Thoracic aorta (tissue), 2 donors: Measurements from ENCODE around the gene KNSTRN. TPM values are rescaled to one million over a fixed set of nuclear protein-coding genes. Genes with fewer than 3 reads are reported as not detected.

Experiments
- ATAC-seq: fragments of 150-250 bp; one replicate; pipeline ENCODE4 v1.8.0; 2017; ENCODE audit warnings: low read depth; ENCODE audit not compliant: insufficient number of reproducible peaks, low FRiP score
- DNase-seq: peaks from one replicate; pipeline ENCODE4 v3.0.0-alpha.2; 2020; ENCODE audit warnings: low spot score
- H3K27ac ChIP-seq, 2 donors: fragments of 200-600 bp; sonication (generic); 1 replicate in 1 of 2; 2 replicates in 1 of 2; pipeline ENCODE4 v1.5.1; 2016; ENCODE audit warnings: mild to moderate bottlenecking in 2 of 2, moderate library complexity in 2 of 2
- H3K27me3 ChIP-seq: fragments of 200-600 bp; sonication (generic); replicated peaks from 2 replicates; pipeline ENCODE4 v1.6.0; 2016; ENCODE audit warnings: mild to moderate bottlenecking; ENCODE audit not compliant: insufficient read depth
- H3K36me3 ChIP-seq: fragments of 200-600 bp; sonication (generic); one replicate; pipeline ENCODE4 v1.5.1; 2016
- H3K4me1 ChIP-seq, 2 donors: fragments of 200-600 bp; sonication (generic); 1 replicate in 1 of 2; 2 replicates in 1 of 2; pipeline versions ENCODE4 v1.5.1 to v1.6.0; 2016; ENCODE audit warnings: low read depth in 2 of 2, mild to moderate bottlenecking in 1 of 2; ENCODE audit not compliant: control insufficient read depth in 1 of 2
- H3K4me3 ChIP-seq: fragments of 200-600 bp; sonication (generic); 2 replicates; pipeline ENCODE4 v1.5.1; 2016; ENCODE audit warnings: mild to moderate bottlenecking
- H3K9me3 ChIP-seq: fragments of 200-600 bp; sonication (generic); 2 replicates; pipeline ENCODE4 v1.5.1; 2016
- total RNA-seq, 2 donors: library from RNA; depleted of rRNA; stranded (reverse); fragments of >200 nt; gene quantifications; one replicate each; pipeline versions ENCODE4 v1.1.0 to v1.2.3, GENCODE V29; 2016
- TF ChIP-seq, protein P1 (sequence below): fragments of 200-600 bp; sonication (generic); IDR thresholded peaks from one replicate; pipeline ENCODE4 v1.5.1; 2019; ENCODE audit warnings: antibody characterized with exemption

KNSTRN gene
- total RNA-seq, 2 donors from 2014 or later = 4.5 to 5.8 TPM

DNA sequence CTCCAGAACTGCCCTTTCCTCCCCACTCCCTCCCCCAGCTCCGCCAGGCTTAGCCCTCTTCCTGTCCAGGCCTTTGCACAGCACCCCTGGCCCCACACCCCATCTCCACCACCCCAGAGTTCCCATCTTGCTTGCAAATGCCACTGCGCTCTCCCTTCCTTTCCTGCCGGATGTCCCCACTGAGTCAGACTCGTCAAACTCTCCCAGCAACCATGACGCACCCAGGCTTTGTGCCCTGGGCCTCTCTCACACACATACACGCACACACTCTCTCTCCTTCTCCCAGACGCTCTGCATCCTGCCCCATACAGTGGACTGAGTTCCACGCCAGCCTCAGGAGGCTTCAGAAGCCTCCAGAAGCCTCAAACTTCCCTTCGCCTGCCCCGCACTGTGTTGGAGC, 39.0 kb upstream of the KNSTRN start:
- H3K4me1 ChIP-seq = peaks cover 47 to 64% of the 10 kb centered on the region in 2 donors
- DNase-seq (peak; percentile 53), ATAC-seq (peak; percentile 16)

DNA sequence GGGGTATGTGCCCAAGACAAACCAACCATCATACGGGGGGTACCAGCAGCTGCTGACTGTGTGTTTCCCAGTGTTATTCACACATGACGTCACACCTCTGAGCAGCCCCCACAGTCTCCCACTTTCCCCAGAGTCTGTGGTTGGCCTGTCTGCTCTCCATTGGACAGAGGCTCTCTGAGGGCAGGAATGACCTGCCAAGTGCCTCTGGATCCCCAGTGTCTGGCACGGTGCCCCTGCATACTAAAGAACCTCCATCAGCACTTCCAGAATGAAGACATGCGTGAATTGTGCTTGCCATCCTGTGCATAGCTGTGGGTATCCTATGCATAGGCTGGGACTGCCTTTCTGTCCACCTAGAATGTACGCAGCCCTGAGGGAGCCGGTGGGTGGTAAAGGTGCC, 38.3 kb upstream of the KNSTRN start:
- TF ChIP-seq, protein P1, sequence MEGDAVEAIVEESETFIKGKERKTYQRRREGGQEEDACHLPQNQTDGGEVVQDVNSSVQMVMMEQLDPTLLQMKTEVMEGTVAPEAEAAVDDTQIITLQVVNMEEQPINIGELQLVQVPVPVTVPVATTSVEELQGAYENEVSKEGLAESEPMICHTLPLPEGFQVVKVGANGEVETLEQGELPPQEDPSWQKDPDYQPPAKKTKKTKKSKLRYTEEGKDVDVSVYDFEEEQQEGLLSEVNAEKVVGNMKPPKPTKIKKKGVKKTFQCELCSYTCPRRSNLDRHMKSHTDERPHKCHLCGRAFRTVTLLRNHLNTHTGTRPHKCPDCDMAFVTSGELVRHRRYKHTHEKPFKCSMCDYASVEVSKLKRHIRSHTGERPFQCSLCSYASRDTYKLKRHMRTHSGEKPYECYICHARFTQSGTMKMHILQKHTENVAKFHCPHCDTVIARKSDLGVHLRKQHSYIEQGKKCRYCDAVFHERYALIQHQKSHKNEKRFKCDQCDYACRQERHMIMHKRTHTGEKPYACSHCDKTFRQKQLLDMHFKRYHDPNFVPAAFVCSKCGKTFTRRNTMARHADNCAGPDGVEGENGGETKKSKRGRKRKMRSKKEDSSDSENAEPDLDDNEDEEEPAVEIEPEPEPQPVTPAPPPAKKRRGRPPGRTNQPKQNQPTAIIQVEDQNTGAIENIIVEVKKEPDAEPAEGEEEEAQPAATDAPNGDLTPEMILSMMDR = no peak
- Histone ChIP-seq H3K36me3 (no peaks in the 10 kb centered on the region), H3K4me1 (peaks cover 40 to 57% of the 10 kb centered on the region in 2 donors), H3K9me3 (no peaks in the 10 kb centered on the region), H3K27me3 (no peaks in the 10 kb centered on the region), H3K4me3 (no peak overlapping the region), H3K27ac (peak overlapping the region; percentile 93 to 99)
- no peak for ATAC-seq
- DNase-seq = no peak

More for the DNA sequence above, 39.0 kb upstream of the KNSTRN start:
- H3K4me3 ChIP-seq = no peak overlapping the region
- peak overlapping the region; percentile 93 to 99 for H3K27ac ChIP-seq
- no peaks in the 10 kb centered on the region for H3K9me3 ChIP-seq
- no peaks in the 10 kb centered on the region for H3K27me3 ChIP-seq
- H3K36me3 ChIP-seq = no peaks in the 10 kb centered on the region
- TF ChIP-seq, protein P1 = no peak

DNA sequence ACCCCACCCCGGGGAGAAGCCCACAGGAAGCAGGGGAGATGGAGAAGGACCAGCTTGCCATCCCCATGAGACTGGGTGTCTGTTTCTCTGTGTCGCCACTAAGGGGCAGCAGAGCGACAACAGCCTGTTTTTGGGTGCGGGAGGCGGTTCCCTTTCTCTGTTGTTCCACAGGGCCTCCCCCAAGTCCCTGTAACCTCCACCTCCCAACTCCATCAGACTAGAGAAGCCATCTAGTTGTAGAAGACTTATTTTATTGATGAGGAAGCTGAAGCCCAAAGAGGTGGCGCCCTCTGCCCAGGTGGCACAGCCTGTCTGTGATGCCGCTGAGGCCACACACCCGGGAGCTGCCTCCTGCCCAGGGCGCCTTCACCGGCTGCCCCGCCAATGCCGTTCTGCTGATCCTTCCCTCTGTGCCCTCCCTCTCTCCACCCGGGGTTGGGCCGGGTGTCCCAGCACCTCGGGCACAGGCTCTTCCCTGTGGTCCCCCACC, 37.8 kb upstream of the KNSTRN start:
- DNase-seq (no peak), ATAC-seq (no peak)
- no peaks in the 10 kb centered on the region for H3K9me3 ChIP-seq
- peak overlapping the region; percentile 93 to 99 for H3K27ac ChIP-seq
- TF ChIP-seq, protein P1 = peak; percentile 77
- H3K27me3 ChIP-seq = no peaks in the 10 kb centered on the region
- peaks cover 36 to 52% of the 10 kb centered on the region in 2 donors for H3K4me1 ChIP-seq
- no peaks in the 10 kb centered on the region for H3K36me3 ChIP-seq
- no peak overlapping the region for H3K4me3 ChIP-seq

DNA sequence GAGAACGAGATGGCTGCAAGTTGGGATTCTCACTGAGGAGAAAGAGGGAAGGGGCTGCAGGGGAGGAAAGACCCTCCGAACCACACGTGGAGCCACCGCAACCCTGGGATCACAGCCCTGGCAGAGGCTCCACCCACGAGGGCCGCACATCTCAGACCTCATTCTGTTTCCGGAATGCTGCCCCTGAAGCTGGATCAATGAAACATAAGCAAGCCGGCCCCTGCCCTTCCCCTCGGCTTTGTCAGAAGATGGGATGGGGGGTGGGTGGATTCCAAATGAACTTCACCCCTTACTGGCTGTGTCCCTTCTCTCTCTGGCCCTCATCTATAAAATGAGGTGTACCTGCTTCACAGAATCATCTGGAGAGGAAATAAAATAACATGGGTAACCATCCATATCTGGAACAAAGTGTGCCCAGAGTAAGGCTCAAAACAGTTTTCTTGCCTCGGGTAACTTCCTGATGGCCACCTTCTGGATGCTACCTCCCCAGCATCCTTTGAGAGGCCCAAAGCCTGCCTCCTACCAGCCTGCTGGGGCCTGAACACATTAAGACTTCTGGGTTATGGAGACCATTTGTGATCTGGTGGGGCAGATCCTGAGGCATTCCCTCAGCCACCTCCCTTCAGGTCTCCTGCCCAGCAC, 37.2 kb upstream of the KNSTRN start:
- DNase-seq (no peak), ATAC-seq (no peak)
- Histone ChIP-seq H3K4me1 (peaks cover 29 to 46% of the 10 kb centered on the region in 2 donors), H3K4me3 (no peak overlapping the region), H3K9me3 (no peaks in the 10 kb centered on the region), H3K27ac (no peak overlapping the region), H3K27me3 (no peaks in the 10 kb centered on the region), H3K36me3 (no peaks in the 10 kb centered on the region)
- TF ChIP-seq, protein P1 = no peak

DNA sequence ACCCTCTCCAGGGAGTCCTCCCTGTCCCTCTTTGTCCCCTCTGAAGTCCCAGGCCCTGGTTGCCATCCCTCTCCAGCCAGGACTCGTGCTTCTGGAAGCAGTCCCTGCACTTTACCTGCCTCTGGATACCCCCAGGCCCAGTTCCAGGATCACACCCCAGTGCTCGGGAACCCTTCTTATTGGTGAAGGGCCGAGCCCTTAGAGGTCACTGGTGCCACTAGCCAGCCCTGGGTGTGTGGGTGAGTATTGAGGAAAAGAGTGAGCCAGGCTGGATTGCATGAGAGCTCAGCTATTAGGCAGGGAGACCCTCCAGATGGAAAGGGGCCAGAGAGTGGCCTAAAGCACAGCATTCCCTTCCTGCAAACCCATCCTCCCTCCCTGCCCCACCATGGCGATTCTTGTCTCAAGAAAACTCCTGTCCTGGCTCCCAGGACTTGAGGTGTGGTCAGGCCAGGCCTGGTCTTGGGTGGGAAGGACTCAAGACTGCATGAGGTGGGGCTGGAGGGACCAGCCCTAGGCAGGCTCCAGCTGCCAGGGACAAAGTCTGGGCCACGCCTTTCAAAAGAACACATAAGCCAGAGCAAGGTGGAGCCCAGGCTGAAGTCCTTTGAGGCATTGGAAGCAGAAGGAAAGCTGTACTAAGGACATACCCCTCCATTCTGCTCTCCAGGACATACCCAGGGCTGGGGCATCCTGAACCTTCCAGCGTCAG, 36.5 kb upstream of the KNSTRN start:
- H3K9me3 ChIP-seq = no peaks in the 10 kb centered on the region
- no peak overlapping the region for H3K27ac ChIP-seq
- no peak overlapping the region for H3K4me3 ChIP-seq
- H3K36me3 ChIP-seq = no peaks in the 10 kb centered on the region
- TF ChIP-seq, protein P1 = no peak
- no peak for ATAC-seq
- H3K4me1 ChIP-seq = peaks cover 26 to 39% of the 10 kb centered on the region in 2 donors
- H3K27me3 ChIP-seq = no peaks in the 10 kb centered on the region
- DNase-seq = no peak
